GM21526 (cell line): Measurements from ENCODE around the gene S100A12.

ENCODE experiments used
- ATAC-seq: cut with Tn5 transposase; IDR thresholded peaks from one replicate; pipeline ENCODE4 v1.9.1; 2021; ENCODE audit warnings: moderate library complexity; ENCODE audit not compliant: unreplicated experiment, low FRiP score

Gene S100A12

GRCh38 chr1:153337980-153338853, 37.2 kb downstream of the S100A12 start:
- no peak for ATAC-seq

- no peak for ATAC-seq
Measured at GRCh38 chr1:153336650-153337049, 38.8 kb downstream of the S100A12 start.

GRCh38 chr1:153333902-153334301, 41.5 kb downstream of the S100A12 start:
- ATAC-seq: no peak

GRCh38 chr1:153324912-153325311, 50.5 kb downstream of the S100A12 start:
- no peak for ATAC-seq
